K562 (cell line): ENCODE results near the gene UCKL1. TPM values are rescaled to one million over a fixed set of nuclear protein-coding genes. Genes with fewer than 3 reads are reported as not detected.

Experiments used
- ATAC-seq: fragments of 200-7000 bp; cut with Tn5 transposase; 3 replicates; pipeline ENCODE4 v1.9.1; 2020; ENCODE audit warnings: moderate library complexity
- BruUV-seq: library from RNA; stranded (reverse); fragments of 400-500 nt; replicated peaks from 2 replicates; lab custom pipeline; 2021; lab: Mats Ljungman, UMichigan
- CTCF ChIA-PET: fragments of 300-600 bp; formaldehyde crosslinking; extraction: SDS; loops from one replicate; lab custom pipeline; 2021; ENCODE audit warnings: low intra/inter-chr PET ratio; lab: Yijun Ruan, JAX
- POLR2A ChIA-PET: fragments of 300-600, 350-650 bp; sonication (Branson Sonifier 250); formaldehyde crosslinking; extraction: SDS; loops from one replicate; lab custom pipeline; 2021; ENCODE audit warnings: antibody characterized with exemption, inconsistent platforms; lab: Yijun Ruan, JAX
- DNase-seq, 4 experiments: peaks; one replicate each; pipeline versions ENCODE4 v3.0.0 to v3.0.0-alpha.2; 2011 to 2018; ENCODE audit warnings: low spot score in 3 of 4, mixed read lengths in 3 of 4; ENCODE audit errors: extremely low read depth in 1 of 4
- FAIRE-seq: peaks from 2 replicates; lab custom pipeline; 2011; peaks lifted over from hg19 to GRCh38; lab: Jason Lieb, UNC
- H2AFZ ChIP-seq: 2 replicates; pipeline ENCODE4 v1.6.0; 2011; ENCODE audit warnings: low read depth, low read length, control low read depth, inconsistent platforms
- H3K27ac ChIP-seq: fragments of 200-600 bp; 3 replicates; pipeline ENCODE4 v1.8.0; 2011; ENCODE audit warnings: low read depth, mild to moderate bottlenecking, control low read depth, inconsistent platforms, low read length, moderate library complexity, mixed read lengths; ENCODE audit errors: extremely low read depth
- H3K27me3 ChIP-seq, 2 experiments: fragments of 300-600 bp in 1 of 2; 2 replicates in 1 of 2; 3 replicates in 1 of 2; pipeline versions ENCODE4 v1.6.0 to v1.8.0; 2011; ENCODE audit warnings: inconsistent platforms in 2 of 2, low read length in 2 of 2, mild to moderate bottlenecking in 1 of 2, mixed read lengths in 1 of 2, moderate library complexity in 1 of 2; ENCODE audit not compliant: control insufficient read depth in 2 of 2, insufficient read depth in 2 of 2
- H3K36me3 ChIP-seq: fragments of 300-600 bp; 3 replicates; pipeline ENCODE4 v1.8.0; 2011; ENCODE audit warnings: mild to moderate bottlenecking, low read length, inconsistent platforms; ENCODE audit not compliant: control insufficient read depth, insufficient read depth
- H3K4me1 ChIP-seq, 2 experiments: fragments of 200-600 bp in 1 of 2; replicated peaks in 1 of 2; 2 replicates in 1 of 2; 3 replicates in 1 of 2; pipeline versions ENCODE4 v1.5.1 to v1.8.0; 2011; ENCODE audit warnings: inconsistent platforms in 2 of 2, low read length in 2 of 2, mild to moderate bottlenecking in 1 of 2, mixed read lengths in 1 of 2, moderate library complexity in 1 of 2; ENCODE audit not compliant: control insufficient read depth in 2 of 2, insufficient read depth in 2 of 2
- H3K4me2 ChIP-seq: 2 replicates; pipeline ENCODE4 v1.6.1; 2011; ENCODE audit warnings: low read length, control low read depth, inconsistent platforms, mixed read lengths; ENCODE audit not compliant: insufficient read depth
- H3K4me3 ChIP-seq: fragments of 200-600 bp; sonication (generic), shearing (Covaris generic); 2 replicates; pipeline ENCODE4 v1.5.1; 2016; ENCODE audit warnings: control low read depth, inconsistent platforms
- H3K79me2 ChIP-seq: fragments of 200-600 bp; 3 replicates; pipeline ENCODE4 v1.8.0; 2011; ENCODE audit warnings: low read length, inconsistent platforms; ENCODE audit not compliant: control insufficient read depth, insufficient read depth
- H3K9ac ChIP-seq, 2 experiments: 2 replicates each; pipeline versions ENCODE4 v1.6.0 to v1.6.1; 2011; ENCODE audit warnings: low read depth in 2 of 2, low read length in 2 of 2, control low read depth in 1 of 2, inconsistent platforms in 1 of 2, mild to moderate bottlenecking in 1 of 2, mixed read lengths in 1 of 2; ENCODE audit not compliant: insufficient read depth in 1 of 2
- H3K9me1 ChIP-seq: one replicate; pipeline ENCODE4 v1.6.0; 2011; ENCODE audit warnings: inconsistent platforms, mild to moderate bottlenecking, low read length, moderate library complexity; ENCODE audit not compliant: control insufficient read depth, insufficient read depth
- H3K9me3 ChIP-seq: replicated peaks from 2 replicates; pipeline ENCODE4 v1.5.1; 2011; ENCODE audit warnings: low read depth, low read length, inconsistent platforms; ENCODE audit not compliant: control insufficient read depth, insufficient read depth
- H4K20me1 ChIP-seq: replicated peaks from 2 replicates; pipeline ENCODE4 v1.6.1; 2011; ENCODE audit warnings: low read length, inconsistent platforms, mixed read lengths; ENCODE audit not compliant: control insufficient read depth, insufficient read depth
- CEBPB ChIP-seq: fragments of 450-650 bp; IDR thresholded peaks from 2 replicates; pipeline ENCODE4 v1.6.1; 2016; ENCODE audit warnings: missing genetic modification characterization, missing compliant biosample characterization
- CUX1 ChIP-seq: fragments of 200-800 bp; sonication (Bioruptor generic); IDR thresholded peaks from 2 replicates; pipeline ENCODE4 v1.6.1; 2016; ENCODE audit warnings: missing genetic modification characterization, missing compliant biosample characterization
- ETS2 ChIP-seq: IDR thresholded peaks from 2 replicates; pipeline ENCODE4 v1.6.1; 2016; ENCODE audit warnings: borderline replicate concordance, missing genetic modification characterization, mild to moderate bottlenecking, moderate library complexity, missing compliant biosample characterization; ENCODE audit not compliant: poor library complexity, severe bottlenecking
- GTF2A2 ChIP-seq: IDR thresholded peaks from 2 replicates; pipeline ENCODE4 v1.6.1; 2016; ENCODE audit warnings: mild to moderate bottlenecking, missing genetic modification characterization, missing compliant biosample characterization
- HDAC8 ChIP-seq: fragments of 450-650 bp; IDR thresholded peaks from 2 replicates; pipeline ENCODE4 v1.6.1; 2016; ENCODE audit warnings: mild to moderate bottlenecking, missing genetic modification characterization, moderate library complexity, missing compliant biosample characterization
- NR2C2 ChIP-seq, 2 experiments: fragments of 200-800 bp in 1 of 2; sonication (Bioruptor generic) in 1 of 2; sonication (generic) in 1 of 2; formaldehyde crosslinking in 1 of 2; IDR thresholded peaks; 2 replicates each; pipeline versions ENCODE4 v1.6.1 to v1.8.0; 2016 to 2022; ENCODE audit warnings: mild to moderate bottlenecking in 1 of 2, missing compliant biosample characterization in 1 of 2, missing genetic modification characterization in 1 of 2, missing genetic modification reagents in 1 of 2
- PHF20 ChIP-seq: fragments of 450-650 bp; IDR thresholded peaks from 2 replicates; pipeline ENCODE4 v1.6.1; 2018; ENCODE audit not compliant: partially characterized antibody
- PHF8 ChIP-seq: fragments of 200-600 bp; sonication (generic); IDR thresholded peaks from 2 replicates; pipeline ENCODE4 v1.6.1; 2012; ENCODE audit warnings: mixed run types, mild to moderate bottlenecking, inconsistent platforms, low read length, moderate library complexity, borderline replicate concordance
- RBFOX2 ChIP-seq: fragments of 200-400 bp; formaldehyde crosslinking; IDR thresholded peaks from 2 replicates; pipeline ENCODE4 v1.6.1; 2017; ENCODE audit warnings: low read depth, mild to moderate bottlenecking, low read length, moderate library complexity
- WGBS: fragments of 100-300 bp; shearing (Covaris generic); methylation state at CpG from one replicate; pipeline ENCODE4 v1.1.6; 2016; ENCODE audit warnings: low coverage, mixed read lengths; ENCODE audit not compliant: insufficient coverage; ENCODE audit errors: missing lambda C conversion rate; 5-methylcytosine and 5-hydroxymethylcytosine counted together
- in situ Hi-C: fragments of 300-500 bp; cut with MboI; formaldehyde crosslinking; loops from 4 replicates; pipeline ENCODE4 v1.15.0; 2018; ENCODE audit warnings: inconsistent platforms, mixed read lengths
- intact Hi-C: fragments of 100-400 bp; cut with micrococcal nuclease; formaldehyde crosslinking; loops from 2 replicates; pipeline ENCODE4 v1.14.2; 2022
- polyA plus RNA-seq, 8 experiments: library from polyadenylated mRNA; depleted of rRNA in 4 of 8; stranded (reverse) in 5 of 8; unstranded in 3 of 8; fragments of >200 nt; fragmentation: Nextera tagmentation in 2 of 8; fragmentation: Illumina TruSeq in 1 of 8; extraction: Ambion mirVana in 2 of 8; extraction: Trizol in 1 of 8; gene quantifications; 2 replicates each; pipeline versions ENCODE4 v1.2.1 to v1.2.3, GENCODE V29; 2011 to 2014; ENCODE audit warnings: inconsistent platforms in 1 of 8, missing spikeins in 1 of 8
- total RNA-seq, 7 experiments: library from RNA; depleted of rRNA in 6 of 7; stranded (reverse); fragments of >200 nt in 6 of 7; fragmentation: Illumina TruSeq in 2 of 7; extraction: Trizol in 2 of 7; gene quantifications; 2 replicates each; pipeline versions ENCODE4 v1.2.1 to v1.2.3, GENCODE V29; 2011 to 2021; ENCODE audit warnings: low replicate concordance in 1 of 7
- TF ChIP-seq, protein P1 (sequence below): sonication (generic); formaldehyde crosslinking; IDR thresholded peaks from 2 replicates; pipeline ENCODE4 v1.8.0; 2022; ENCODE audit warnings: mild to moderate bottlenecking, missing genetic modification reagents
- TF ChIP-seq, protein P2 (sequence below): fragments of 450-650 bp; conservative IDR thresholded peaks from 2 replicates; pipeline ENCODE4 v1.6.1; 2016; ENCODE audit warnings: missing genetic modification characterization, low read depth, mild to moderate bottlenecking, missing compliant biosample characterization, moderate library complexity

Gene UCKL1
- total and polyA plus RNA-seq, 9 of the 15 experiments (the other 6 are each of a cell fraction or from before 2014, with no cell fraction given) = 3.1 to 52.8 (median 24.2) TPM

DNA sequence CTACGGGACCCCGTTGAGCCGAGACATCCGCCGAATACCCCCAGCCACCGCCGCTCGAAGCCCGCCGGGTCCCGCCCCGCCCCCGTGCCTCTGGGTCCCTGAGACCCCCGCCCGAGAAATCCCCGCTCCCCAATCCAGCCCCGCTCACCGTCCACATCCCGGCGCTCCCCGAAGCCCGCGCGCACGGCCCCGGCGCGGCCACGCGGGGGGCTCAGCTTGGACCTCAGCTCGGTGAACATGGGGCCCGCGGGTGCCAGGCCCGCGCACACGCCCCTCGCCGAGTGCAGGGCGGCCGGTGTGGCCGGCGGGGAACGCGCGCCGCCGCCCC, 23.0 kb upstream of the UCKL1 start:
- CTCF ChIA-PET = interaction anchor here (0.7 kb wide), 1 partner anchor 26 kb away, joined by 4 read pairs; no protein-coding TSS in a partner anchor
- Histone ChIP-seq H4K20me1 (no peaks in the 10 kb centered on the region), H3K79me2 (peaks cover 29% of the 10 kb centered on the region), H3K27ac (peak overlapping the region; percentile 83), H3K9ac (peak overlapping the region; percentile 72 to 92), H3K36me3 (peaks cover 28% of the 10 kb centered on the region; the same call in 2 of the 3 replicates), H3K9me1 (peaks cover 3% of the 10 kb centered on the region), H3K4me3 (peak overlapping the region; percentile 100), H3K4me1 (peaks cover 27 to 60% of the 10 kb centered on the region in 2 experiments), H2AFZ (peak overlapping the region; percentile 79), H3K9me3 (no peaks in the 10 kb centered on the region), H3K27me3 (no peaks in the 10 kb centered on the region), H3K4me2 (peak overlapping the region; percentile 99)
- FAIRE-seq (no peak), ATAC-seq (no peak), DNase-seq (peak in 1 of 4 experiments; percentile 41)
- intact Hi-C loops = loop anchor here (5.0 to 10.0 kb wide), 3 partner anchors 73 to 194 kb away; partner anchors contain the start of genes ABHD16B and TPD52L2
- POLR2A ChIA-PET = interaction anchor here (0.6 kb wide), 1 partner anchor 455 kb away, joined by 3 read pairs; no protein-coding TSS in a partner anchor
- in situ Hi-C loops = no loop called here
- TF ChIP-seq, protein P1, sequence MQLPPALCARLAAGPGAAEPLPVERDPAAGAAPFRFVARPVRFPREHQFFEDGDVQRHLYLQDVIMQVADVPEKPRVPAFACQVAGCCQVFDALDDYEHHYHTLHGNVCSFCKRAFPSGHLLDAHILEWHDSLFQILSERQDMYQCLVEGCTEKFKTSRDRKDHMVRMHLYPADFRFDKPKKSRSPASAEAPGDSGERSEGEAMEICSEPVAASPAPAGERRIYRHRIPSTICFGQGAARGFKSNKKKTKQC = no peak
- TF ChIP-seq, protein P2, sequence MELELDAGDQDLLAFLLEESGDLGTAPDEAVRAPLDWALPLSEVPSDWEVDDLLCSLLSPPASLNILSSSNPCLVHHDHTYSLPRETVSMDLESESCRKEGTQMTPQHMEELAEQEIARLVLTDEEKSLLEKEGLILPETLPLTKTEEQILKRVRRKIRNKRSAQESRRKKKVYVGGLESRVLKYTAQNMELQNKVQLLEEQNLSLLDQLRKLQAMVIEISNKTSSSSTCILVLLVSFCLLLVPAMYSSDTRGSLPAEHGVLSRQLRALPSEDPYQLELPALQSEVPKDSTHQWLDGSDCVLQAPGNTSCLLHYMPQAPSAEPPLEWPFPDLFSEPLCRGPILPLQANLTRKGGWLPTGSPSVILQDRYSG (tag) = no peak
- TF ChIP-seq PHF8 (peak; percentile 37; the same call in 1 of the 2 replicates), PHF20 (no peak), GTF2A2 (tag) (no peak), ETS2 (tag) (no peak), HDAC8 (no peak), CUX1 (no peak), RBFOX2 (peak; percentile 0; the same call in 1 of the 2 replicates), CEBPB (tag) (no peak), NR2C2 (CRISPR knock-in tag; IDR thresholded peaks at IDR 0.05) (no peak), NR2C2 (tag; IDR thresholded peaks at IDR 0.05) (0 out of 2 replicates have a peak, but pooled peaks have one; percentile 14)
- BruUV-seq = no TSS peak
- WGBS = 0% methylated on average over 4 of the region's 47 CpGs
